GM06990 (cell line): ENCODE results near the gene MAP4.

Experiments
- DNase-seq: peaks from one replicate; pipeline ENCODE4 v3.0.0-alpha.2; 2011; ENCODE audit not compliant: insufficient read length; ENCODE audit errors: extremely low read depth
- H3K27me3 ChIP-seq: replicated peaks from 2 replicates; pipeline ENCODE4 v1.6.0; 2011; ENCODE audit warnings: low read length; ENCODE audit not compliant: control insufficient read depth, insufficient read depth
- H3K36me3 ChIP-seq: 2 replicates; pipeline ENCODE4 v1.5.1; 2011; ENCODE audit warnings: low read length; ENCODE audit not compliant: control insufficient read depth, insufficient read depth
- H3K4me3 ChIP-seq: replicated peaks from 2 replicates; pipeline ENCODE4 v1.5.1; 2011; ENCODE audit warnings: low read depth, mild to moderate bottlenecking, control low read depth, low read length
- TF ChIP-seq, protein P1 (sequence below): IDR thresholded peaks from 2 replicates; pipeline ENCODE4 v1.5.1; 2011; ENCODE audit warnings: low read length, control low read depth, mild to moderate bottlenecking, inconsistent platforms; ENCODE audit not compliant: insufficient read depth, poor library complexity, severe bottlenecking

The MAP4 gene

DNA sequence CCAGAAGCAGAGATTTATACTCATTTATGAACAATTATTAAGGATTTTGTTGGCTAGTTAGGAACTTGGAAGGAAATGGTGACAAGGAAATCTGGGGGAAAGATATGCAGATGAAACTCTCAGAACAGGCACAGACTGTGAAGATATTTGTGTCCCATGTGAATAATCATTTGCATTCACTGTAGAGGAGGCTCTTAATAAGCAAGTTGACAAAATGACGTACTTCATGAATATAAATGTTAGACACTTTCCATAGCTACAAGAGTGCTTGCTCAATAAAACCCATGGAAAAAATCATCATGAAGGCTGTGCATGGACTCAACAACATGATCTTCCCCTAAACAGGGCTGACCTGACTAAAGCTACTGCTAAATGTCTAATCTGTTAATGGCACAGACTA lies 59.7 kb downstream of the MAP4 start:
- no peak overlapping the region for H3K4me3 ChIP-seq
- DNase-seq, result no peak
- no peaks in the 10 kb centered on the region for H3K27me3 ChIP-seq
- no peaks in the 10 kb centered on the region; the same call in 1 of the 2 replicates for H3K36me3 ChIP-seq
- TF ChIP-seq, protein P1, sequence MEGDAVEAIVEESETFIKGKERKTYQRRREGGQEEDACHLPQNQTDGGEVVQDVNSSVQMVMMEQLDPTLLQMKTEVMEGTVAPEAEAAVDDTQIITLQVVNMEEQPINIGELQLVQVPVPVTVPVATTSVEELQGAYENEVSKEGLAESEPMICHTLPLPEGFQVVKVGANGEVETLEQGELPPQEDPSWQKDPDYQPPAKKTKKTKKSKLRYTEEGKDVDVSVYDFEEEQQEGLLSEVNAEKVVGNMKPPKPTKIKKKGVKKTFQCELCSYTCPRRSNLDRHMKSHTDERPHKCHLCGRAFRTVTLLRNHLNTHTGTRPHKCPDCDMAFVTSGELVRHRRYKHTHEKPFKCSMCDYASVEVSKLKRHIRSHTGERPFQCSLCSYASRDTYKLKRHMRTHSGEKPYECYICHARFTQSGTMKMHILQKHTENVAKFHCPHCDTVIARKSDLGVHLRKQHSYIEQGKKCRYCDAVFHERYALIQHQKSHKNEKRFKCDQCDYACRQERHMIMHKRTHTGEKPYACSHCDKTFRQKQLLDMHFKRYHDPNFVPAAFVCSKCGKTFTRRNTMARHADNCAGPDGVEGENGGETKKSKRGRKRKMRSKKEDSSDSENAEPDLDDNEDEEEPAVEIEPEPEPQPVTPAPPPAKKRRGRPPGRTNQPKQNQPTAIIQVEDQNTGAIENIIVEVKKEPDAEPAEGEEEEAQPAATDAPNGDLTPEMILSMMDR, result no peak

DNA sequence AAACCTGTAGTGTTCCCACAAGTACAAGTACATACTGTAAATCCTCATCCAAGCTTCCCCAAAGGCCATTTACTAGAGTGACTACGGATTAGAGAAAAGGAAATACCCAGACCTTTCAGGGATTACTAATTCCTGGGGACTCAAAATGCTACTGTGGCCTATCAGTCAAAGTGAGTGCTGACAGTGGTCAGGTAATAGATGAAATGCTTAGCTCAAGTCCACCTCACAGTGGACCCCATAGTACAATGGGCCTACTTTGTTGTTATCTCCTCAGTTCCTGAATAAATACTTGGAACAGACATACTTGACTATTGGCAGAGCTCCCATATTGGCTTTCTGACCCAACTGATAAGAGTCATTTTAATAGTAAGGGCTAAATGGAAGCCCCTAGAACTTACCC lies 61.6 kb downstream of the MAP4 start:
- no peaks in the 10 kb centered on the region for H3K27me3 ChIP-seq
- no peaks in the 10 kb centered on the region; the same call in 1 of the 2 replicates for H3K36me3 ChIP-seq
- TF ChIP-seq, protein P1, result no peak
- DNase-seq, result no peak
- H3K4me3 ChIP-seq, result no peak overlapping the region

DNA sequence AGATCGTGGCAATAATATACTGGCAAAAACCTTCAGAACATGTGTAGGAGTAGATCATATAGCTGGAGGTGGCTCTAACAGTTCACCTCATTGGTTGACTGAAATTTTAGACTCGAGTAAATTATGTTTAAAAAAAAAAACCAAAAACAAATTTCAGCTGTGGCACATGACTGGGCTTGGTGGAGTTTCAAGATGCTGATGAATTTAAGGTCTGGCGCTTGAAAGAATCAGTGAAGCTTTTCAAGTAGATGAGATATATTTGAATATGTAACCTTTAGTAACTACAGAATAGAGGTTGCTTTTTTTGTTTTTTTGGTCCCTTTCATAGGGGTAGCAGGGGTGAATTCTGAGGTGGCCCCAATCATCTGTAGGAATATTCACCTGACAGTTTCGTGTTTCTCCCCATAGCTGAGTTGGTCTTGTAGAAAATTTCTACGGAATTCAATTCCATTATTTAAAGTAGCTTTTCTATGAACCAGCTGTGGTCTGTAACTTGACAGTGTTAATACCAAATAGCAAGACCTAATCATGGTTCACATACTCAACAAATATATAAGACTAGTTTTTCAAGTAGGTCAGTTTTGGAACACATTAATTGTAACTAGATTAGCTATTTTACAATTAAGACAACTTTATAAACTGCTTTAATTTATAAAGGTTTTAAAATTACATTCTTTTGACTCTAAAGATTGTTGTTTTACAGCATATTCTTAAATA lies 65.6 kb downstream of the MAP4 start:
- TF ChIP-seq, protein P1, result no peak
- Histone ChIP-seq H3K4me3 (no peak overlapping the region), H3K36me3 (no peaks in the 10 kb centered on the region), H3K27me3 (no peaks in the 10 kb centered on the region)
- no peak for DNase-seq

DNA sequence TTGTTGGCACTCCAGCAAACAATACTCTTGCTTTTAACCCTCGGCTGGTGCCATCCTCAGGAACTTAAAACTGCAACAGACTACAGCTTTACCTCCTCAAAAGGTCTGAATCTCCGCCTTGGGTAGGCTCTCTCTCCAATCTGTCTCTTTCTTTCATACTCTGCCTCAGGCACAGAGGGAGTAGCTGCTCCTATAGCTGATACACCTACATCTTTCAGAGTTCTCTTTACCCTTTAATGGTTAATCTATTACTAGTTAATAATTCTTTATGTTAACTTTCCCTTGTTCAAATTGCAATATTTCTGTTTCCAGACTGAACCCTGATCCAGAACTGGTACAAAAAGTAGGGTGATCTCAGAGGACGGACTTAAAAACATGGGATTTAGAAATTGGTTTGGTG lies 66.2 kb downstream of the MAP4 start:
- H3K27me3 ChIP-seq, result no peaks in the 10 kb centered on the region
- TF ChIP-seq, protein P1, result no peak
- no peak overlapping the region for H3K4me3 ChIP-seq
- no peak for DNase-seq
- H3K36me3 ChIP-seq, result no peaks in the 10 kb centered on the region

DNA sequence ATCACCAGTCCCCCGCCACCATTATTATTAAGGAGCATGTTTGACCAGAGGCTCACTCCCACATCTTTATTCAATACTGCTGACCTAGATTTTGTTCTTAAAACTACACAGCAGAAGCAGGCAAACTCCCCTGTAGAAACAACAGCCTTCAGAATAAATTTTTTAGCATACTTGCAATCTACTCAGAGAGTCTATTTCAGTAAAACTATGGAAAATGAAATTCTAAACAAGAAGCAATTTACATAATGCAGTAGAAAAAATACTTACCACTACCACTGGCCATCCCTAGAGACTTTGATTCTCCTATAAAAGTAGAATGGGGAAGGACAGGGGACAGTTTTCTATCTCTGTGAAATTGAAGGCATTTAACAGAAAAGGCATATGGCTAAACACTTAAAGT lies 76.0 kb downstream of the MAP4 start:
- TF ChIP-seq, protein P1, result no peak
- Histone ChIP-seq H3K4me3 (no peak overlapping the region), H3K27me3 (no peaks in the 10 kb centered on the region), H3K36me3 (no peaks in the 10 kb centered on the region)
- no peak for DNase-seq
